Right lobe of liver (tissue), 6 donors: Measurements from ENCODE around the gene JADE1. TPM values are rescaled to one million over a fixed set of nuclear protein-coding genes. Genes with fewer than 3 reads are reported as not detected.

Source experiments
- ATAC-seq, 4 donors: fragments of 200-7000 bp; cut with Tn5 transposase; one replicate each; pipeline ENCODE4 v1.9.1; 2020; ENCODE audit warnings: mild to moderate bottlenecking in 4 of 4, moderate library complexity in 4 of 4
- DNase-seq, 3 donors: peaks; one replicate each; pipeline ENCODE4 v3.0.0-alpha.2; 2020
- H3K27ac ChIP-seq, 3 donors: fragments of 200-600 bp; one replicate each; pipeline ENCODE4 v1.8.0; 2022
- H3K27me3 ChIP-seq, 2 donors: fragments of 200-600 bp; one replicate each; pipeline ENCODE4 v1.8.0; 2022
- H3K36me3 ChIP-seq, 4 donors: fragments of 200-600 bp; sonication (generic) in 1 of 4; one replicate each; pipeline versions ENCODE4 v1.5.1 to v1.8.0; 2017 to 2022; ENCODE audit warnings: control low read depth in 1 of 4
- H3K4me1 ChIP-seq, 4 donors: fragments of 200-600 bp; sonication (generic) in 1 of 4; one replicate each; pipeline versions ENCODE4 v1.5.1 to v1.8.0; 2017 to 2022; ENCODE audit warnings: control low read depth in 1 of 4
- H3K4me3 ChIP-seq, 3 donors: fragments of 200-600 bp; one replicate each; pipeline ENCODE4 v1.8.0; 2022
- H3K9me3 ChIP-seq, 4 donors: fragments of 200-600 bp; sonication (generic) in 1 of 4; one replicate each; pipeline versions ENCODE4 v1.5.1 to v1.8.0; 2017 to 2022; ENCODE audit warnings: control low read depth in 1 of 4
- POLR2A ChIP-seq: fragments of 450-650 bp; IDR thresholded peaks from one replicate; pipeline ENCODE4 v1.6.1; 2017; ENCODE audit warnings: antibody characterized with exemption, mild to moderate bottlenecking
- WGBS: methylation state at CpG from one replicate; pipeline ENCODE4 v1.1.6; 2018; ENCODE audit warnings: low coverage, low lambda C conversion rate; ENCODE audit not compliant: insufficient coverage; ENCODE audit errors: missing lambda C conversion rate; 5-methylcytosine and 5-hydroxymethylcytosine counted together
- intact Hi-C, 2 donors: fragments of 100-400 bp; cut with DNase I; formaldehyde crosslinking; loops; one replicate each; pipeline versions ENCODE4 v1.11.2 to v1.14.1; 2022
- total RNA-seq, 6 experiments: library from RNA; depleted of rRNA in 2 of 6; stranded (reverse); fragments of >200 nt in 2 of 6; fragmentation: NEBNext Ultra II Directional in 3 of 6; extraction: Animal tissue kit (Norgen Biotek cat#: 25700) in 3 of 6; gene quantifications; one replicate each; pipeline versions ENCODE4 v1.1.0 to v1.2.4, GENCODE V29; 2016 to 2023
- TF ChIP-seq, protein P1 (sequence below), 4 donors: fragments of 200-600 bp in 3 of 4; fragments of 450-650 bp in 1 of 4; IDR thresholded peaks; one replicate each; pipeline versions ENCODE4 v1.5.1 to v1.8.0; 2016 to 2022; ENCODE audit warnings: antibody characterized with exemption in 4 of 4, mild to moderate bottlenecking in 2 of 4
- donor health status: DM: no; HTN: yes; CAD: no.
- donor health status: DM: no; HTN: no; CAD: no.
- donor health status: DM: no; HTN: no; CAD: no.
- donor health status: DM: no; HTN: yes; CAD: no.
- donor health status: DM: no; HTN: yes; CAD: no.

The JADE1 gene
- total RNA-seq, 6 experiments from 2014 or later = 8.2 to 16.9 (median 9.9) TPM

DNA sequence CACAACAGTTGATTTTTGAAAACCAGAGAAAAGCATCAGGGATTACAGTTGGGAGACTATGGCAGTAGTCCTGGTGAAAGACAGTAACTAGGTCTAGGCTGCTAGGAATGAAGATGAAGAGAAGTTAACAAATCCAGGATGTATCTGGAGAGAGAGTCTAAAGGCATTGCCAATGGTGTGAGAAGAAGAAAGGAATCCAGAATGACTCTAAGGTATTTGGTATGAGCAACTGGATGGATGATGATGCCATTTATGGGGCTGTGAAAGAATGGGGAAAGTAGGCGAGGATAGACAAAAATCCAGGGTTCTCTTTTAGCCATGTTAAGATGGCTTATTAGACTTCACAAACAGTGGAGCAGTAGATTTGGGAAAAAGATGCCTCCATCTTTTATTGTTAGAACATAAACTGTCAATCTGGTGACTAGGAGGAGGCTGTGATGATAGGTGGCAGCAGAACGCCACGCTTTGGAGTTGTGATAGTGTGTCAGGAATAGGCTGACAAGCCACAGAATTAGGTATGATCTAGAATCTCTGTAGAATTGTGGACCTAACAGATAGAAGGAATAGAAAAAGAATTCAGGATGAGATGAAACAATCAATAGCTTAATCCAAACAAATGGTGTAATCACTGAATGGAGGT is 27.3 kb upstream of the JADE1 start:
- TF ChIP-seq, protein P1, sequence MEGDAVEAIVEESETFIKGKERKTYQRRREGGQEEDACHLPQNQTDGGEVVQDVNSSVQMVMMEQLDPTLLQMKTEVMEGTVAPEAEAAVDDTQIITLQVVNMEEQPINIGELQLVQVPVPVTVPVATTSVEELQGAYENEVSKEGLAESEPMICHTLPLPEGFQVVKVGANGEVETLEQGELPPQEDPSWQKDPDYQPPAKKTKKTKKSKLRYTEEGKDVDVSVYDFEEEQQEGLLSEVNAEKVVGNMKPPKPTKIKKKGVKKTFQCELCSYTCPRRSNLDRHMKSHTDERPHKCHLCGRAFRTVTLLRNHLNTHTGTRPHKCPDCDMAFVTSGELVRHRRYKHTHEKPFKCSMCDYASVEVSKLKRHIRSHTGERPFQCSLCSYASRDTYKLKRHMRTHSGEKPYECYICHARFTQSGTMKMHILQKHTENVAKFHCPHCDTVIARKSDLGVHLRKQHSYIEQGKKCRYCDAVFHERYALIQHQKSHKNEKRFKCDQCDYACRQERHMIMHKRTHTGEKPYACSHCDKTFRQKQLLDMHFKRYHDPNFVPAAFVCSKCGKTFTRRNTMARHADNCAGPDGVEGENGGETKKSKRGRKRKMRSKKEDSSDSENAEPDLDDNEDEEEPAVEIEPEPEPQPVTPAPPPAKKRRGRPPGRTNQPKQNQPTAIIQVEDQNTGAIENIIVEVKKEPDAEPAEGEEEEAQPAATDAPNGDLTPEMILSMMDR (IDR thresholded peaks at IDR 0.05) = peak; percentile 39 to 65 (median 57)
- TF ChIP-seq POLR2A = no peak
- peaks cover 0 to 4% (median 0%) of the 10 kb centered on the region in 4 donors for H3K4me1 ChIP-seq
- peak; percentile 96 to 99 (median 97) for ATAC-seq

DNA sequence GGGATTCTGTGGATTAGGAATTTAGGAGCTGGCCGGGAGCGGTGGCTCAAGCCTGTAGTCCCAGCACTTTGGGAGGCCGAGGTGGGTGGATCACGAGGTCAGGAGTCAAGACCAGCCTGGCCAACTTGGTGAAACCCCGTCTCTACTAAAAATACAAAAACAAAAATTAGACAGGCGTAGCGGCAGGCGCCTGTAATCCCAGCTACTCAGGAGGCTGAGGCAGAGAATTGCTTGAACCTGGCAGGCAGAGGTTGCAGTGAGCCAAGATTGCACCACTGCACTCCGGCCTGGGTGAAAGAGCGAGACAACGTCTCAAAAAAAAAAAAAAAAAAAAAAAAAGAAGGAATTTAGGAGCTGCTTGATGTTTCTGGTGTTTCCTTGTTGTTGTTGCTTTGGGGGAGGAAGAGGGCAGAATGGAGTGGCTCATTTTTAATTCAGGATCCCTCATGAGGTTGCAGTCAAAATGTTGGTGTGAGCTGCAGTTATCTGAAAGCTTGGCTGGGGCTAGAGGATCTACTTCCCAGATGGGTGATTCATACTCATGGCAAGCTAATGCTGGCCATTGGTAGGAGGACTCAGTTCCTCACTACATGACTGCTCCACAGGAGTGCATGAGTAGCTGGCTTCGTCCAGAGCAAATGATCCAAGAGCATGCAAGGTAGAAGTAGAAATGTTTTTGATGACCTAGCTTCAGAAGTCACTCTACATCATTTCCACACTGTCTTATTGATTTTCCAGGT is 26.5 kb upstream of the JADE1 start:
- TF ChIP-seq, protein P1 (IDR thresholded peaks at IDR 0.05) = no peak
- no peak for TF ChIP-seq POLR2A
- Histone ChIP-seq H3K4me3 (no peak overlapping the region), H3K27ac (no peak overlapping the region), H3K36me3 (no peaks in the 10 kb centered on the region), H3K27me3 (no peaks in the 10 kb centered on the region), H3K9me3 (no peaks in the 10 kb centered on the region), H3K4me1 (peaks cover 0 to 4% (median 0%) of the 10 kb centered on the region in 4 donors)
- WGBS = 57% methylated on average over 5 of the region's 12 CpGs
- DNase-seq (no peak), ATAC-seq (peak; percentile 64 to 91 (median 74))
- intact Hi-C loops = no loop called here

More for the DNA sequence above, 27.3 kb upstream of the JADE1 start:
- peak; percentile 54 to 77 (median 77) for DNase-seq
- H3K4me3 ChIP-seq = no peak overlapping the region
- H3K36me3 ChIP-seq = no peaks in the 10 kb centered on the region
- H3K27ac ChIP-seq = no peak overlapping the region
- no peaks in the 10 kb centered on the region for H3K27me3 ChIP-seq
- 46% methylated on average over 3 of the region's 3 CpGs for WGBS
- H3K9me3 ChIP-seq = no peaks in the 10 kb centered on the region
- intact Hi-C loops = no loop called here

DNA sequence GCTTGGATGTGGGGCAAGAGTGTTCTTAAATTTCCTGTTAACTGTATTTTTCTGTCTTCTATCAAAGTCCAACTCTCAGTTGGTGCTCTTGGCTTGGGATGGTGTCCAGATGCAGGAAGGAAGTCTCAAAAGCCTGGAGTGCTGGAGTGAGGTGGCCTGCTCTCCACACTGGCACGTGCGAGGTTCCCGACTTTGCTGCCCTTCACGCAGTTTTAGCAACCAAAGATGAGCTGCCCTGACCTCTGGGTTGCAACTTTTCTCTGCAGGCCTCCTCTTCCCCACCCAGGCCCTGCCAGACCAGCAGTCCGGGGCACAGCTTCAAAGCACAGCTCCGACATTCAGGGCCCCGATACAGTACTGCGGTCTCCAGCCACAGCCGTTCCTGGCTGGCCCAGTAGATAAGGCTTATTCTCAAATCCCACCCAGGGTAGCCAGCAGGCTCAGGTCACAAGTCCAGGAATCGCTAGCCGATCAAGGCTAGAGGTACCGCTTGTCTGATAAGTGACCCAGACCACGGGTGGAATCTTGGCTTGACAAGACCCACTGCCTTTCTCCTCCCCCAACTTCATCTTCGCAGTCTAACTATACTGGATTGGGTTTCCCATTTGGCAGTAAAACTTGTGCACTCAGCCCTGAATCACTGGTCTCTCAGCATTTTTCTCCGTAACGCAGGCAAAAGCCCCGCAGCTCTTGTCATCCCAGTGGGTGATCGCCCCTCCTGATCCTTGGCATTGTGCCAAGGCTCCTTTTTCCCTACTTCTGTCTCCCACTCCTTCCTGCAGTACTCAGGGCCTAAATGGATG is 21.8 kb upstream of the JADE1 start:
- H3K4me3 ChIP-seq = no peak overlapping the region
- H3K9me3 ChIP-seq = no peaks in the 10 kb centered on the region
- peaks cover 0 to 1% (median 0%) of the 10 kb centered on the region in 4 donors for H3K4me1 ChIP-seq
- 84% methylated on average over 6 of the region's 18 CpGs for WGBS
- ATAC-seq (no peak), DNase-seq (no peak)
- intact Hi-C loops = no loop called here
- no peaks in the 10 kb centered on the region for H3K36me3 ChIP-seq
- no peak for TF ChIP-seq POLR2A
- H3K27me3 ChIP-seq = no peaks in the 10 kb centered on the region
- no peak overlapping the region for H3K27ac ChIP-seq

DNA sequence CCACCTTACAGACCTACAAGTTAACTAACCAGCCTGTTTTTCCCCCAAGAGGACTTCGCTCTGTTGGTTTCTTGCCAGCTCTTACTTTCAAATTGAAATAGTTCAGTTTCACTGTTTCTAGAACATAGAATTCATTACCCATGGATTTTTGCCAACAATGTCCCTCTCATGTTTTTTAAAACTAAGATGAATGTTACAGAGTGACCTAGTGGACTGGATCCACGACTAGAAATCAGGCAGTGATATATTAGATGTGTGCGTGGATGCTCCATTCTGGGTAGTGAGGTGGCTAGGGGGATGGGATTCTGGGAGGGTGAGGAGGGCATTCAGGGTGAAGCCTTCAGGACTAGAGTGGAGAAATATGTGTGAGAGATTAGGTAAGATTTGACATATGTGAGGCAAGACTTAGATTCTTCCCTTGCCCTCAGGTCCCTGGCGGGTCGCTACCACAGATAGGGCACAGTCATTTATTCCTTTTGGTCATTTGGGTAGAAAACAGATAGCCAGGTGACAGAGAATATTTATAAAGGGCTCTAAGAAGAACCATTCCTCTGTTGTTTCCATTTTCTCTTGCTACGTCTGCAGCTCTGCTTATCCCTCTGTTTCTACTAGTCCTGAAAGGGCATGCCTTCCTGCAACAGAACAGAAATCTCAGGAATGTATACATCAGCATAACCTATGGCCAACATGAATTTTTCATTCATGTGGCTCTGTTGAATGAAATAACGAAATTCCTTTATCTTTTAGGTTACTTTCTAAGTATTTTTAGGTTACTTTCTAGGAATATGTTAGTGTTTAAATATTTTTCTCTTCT is 15.4 kb upstream of the JADE1 start:
- peak; percentile 88 to 99 (median 94) for ATAC-seq
- intact Hi-C loops = no loop called here

More for the DNA sequence above, 15.4 kb upstream of the JADE1 start:
- H3K36me3 ChIP-seq = no peaks in the 10 kb centered on the region
- H3K27ac ChIP-seq = peak overlapping the region in 2 of 3 donors; percentile 21 to 56
- H3K4me1 ChIP-seq = peaks cover 0 to 13% (median 3%) of the 10 kb centered on the region in 4 donors
- H3K4me3 ChIP-seq = no peak overlapping the region
- 30% methylated on average over 7 of the region's 7 CpGs for WGBS
- H3K9me3 ChIP-seq = no peaks in the 10 kb centered on the region
- H3K27me3 ChIP-seq = no peaks in the 10 kb centered on the region
- peak in 1 of 3 donors; percentile 59 for DNase-seq
- TF ChIP-seq, protein P1 (IDR thresholded peaks at IDR 0.05) = no peak
- no peak for TF ChIP-seq POLR2A
